Right lobe of liver (tissue), 6 donors: ENCODE measurements around the gene KLHL9. TPM values are rescaled to one million over a fixed set of nuclear protein-coding genes. Genes with fewer than 3 reads are reported as not detected.
"Not testable (repeated sequence)": the region's sequence is repeated elsewhere in the genome, so short reads cannot be mapped to it uniquely, and the experiment has no call there.

Experiments used
- ATAC-seq, 4 donors: fragments of 200-7000 bp; cut with Tn5 transposase; one replicate each; pipeline ENCODE4 v1.9.1; 2020; ENCODE audit warnings: mild to moderate bottlenecking in 4 of 4, moderate library complexity in 4 of 4
- DNase-seq, 3 donors: peaks; one replicate each; pipeline ENCODE4 v3.0.0-alpha.2; 2020
- H3K27ac ChIP-seq, 3 donors: fragments of 200-600 bp; one replicate each; pipeline ENCODE4 v1.8.0; 2022
- H3K27me3 ChIP-seq, 2 donors: fragments of 200-600 bp; one replicate each; pipeline ENCODE4 v1.8.0; 2022
- H3K36me3 ChIP-seq, 4 donors: fragments of 200-600 bp; sonication (generic) in 1 of 4; one replicate each; pipeline versions ENCODE4 v1.5.1 to v1.8.0; 2017 to 2022; ENCODE audit warnings: control low read depth in 1 of 4
- H3K4me1 ChIP-seq, 4 donors: fragments of 200-600 bp; sonication (generic) in 1 of 4; one replicate each; pipeline versions ENCODE4 v1.5.1 to v1.8.0; 2017 to 2022; ENCODE audit warnings: control low read depth in 1 of 4
- H3K4me3 ChIP-seq, 3 donors: fragments of 200-600 bp; one replicate each; pipeline ENCODE4 v1.8.0; 2022
- H3K9me3 ChIP-seq, 4 donors: fragments of 200-600 bp; sonication (generic) in 1 of 4; one replicate each; pipeline versions ENCODE4 v1.5.1 to v1.8.0; 2017 to 2022; ENCODE audit warnings: control low read depth in 1 of 4
- POLR2A ChIP-seq: fragments of 450-650 bp; IDR thresholded peaks from one replicate; pipeline ENCODE4 v1.6.1; 2017; ENCODE audit warnings: antibody characterized with exemption, mild to moderate bottlenecking
- WGBS: methylation state at CpG from one replicate; pipeline ENCODE4 v1.1.6; 2018; ENCODE audit warnings: low coverage, low lambda C conversion rate; ENCODE audit not compliant: insufficient coverage; ENCODE audit errors: missing lambda C conversion rate; 5-methylcytosine and 5-hydroxymethylcytosine counted together
- intact Hi-C, 2 donors: fragments of 100-400 bp; cut with DNase I; formaldehyde crosslinking; loops; one replicate each; pipeline versions ENCODE4 v1.11.2 to v1.14.1; 2022
- long read RNA-seq: library from polyadenylated mRNA; unstranded; transcript quantifications from one replicate; pipeline ENCODE4 v2.0.0, GENCODE V29; 2019
- total RNA-seq, 6 experiments: library from RNA; depleted of rRNA in 2 of 6; stranded (reverse); fragments of >200 nt in 2 of 6; fragmentation: NEBNext Ultra II Directional in 3 of 6; extraction: Animal tissue kit (Norgen Biotek cat#: 25700) in 3 of 6; gene quantifications; one replicate each; pipeline versions ENCODE4 v1.1.0 to v1.2.4, GENCODE V29; 2016 to 2023
- TF ChIP-seq, protein P1 (sequence below), 4 donors: fragments of 200-600 bp in 3 of 4; fragments of 450-650 bp in 1 of 4; IDR thresholded peaks; one replicate each; pipeline versions ENCODE4 v1.5.1 to v1.8.0; 2016 to 2022; ENCODE audit warnings: antibody characterized with exemption in 4 of 4, mild to moderate bottlenecking in 2 of 4
- donor health status: DM: no; HTN: yes; CAD: no.
- donor health status: DM: no; HTN: no; CAD: no.
- donor health status: DM: no; HTN: no; CAD: no.
- donor health status: DM: no; HTN: yes; CAD: no.
- donor health status: DM: no; HTN: yes; CAD: no.

The KLHL9 gene, protein sequence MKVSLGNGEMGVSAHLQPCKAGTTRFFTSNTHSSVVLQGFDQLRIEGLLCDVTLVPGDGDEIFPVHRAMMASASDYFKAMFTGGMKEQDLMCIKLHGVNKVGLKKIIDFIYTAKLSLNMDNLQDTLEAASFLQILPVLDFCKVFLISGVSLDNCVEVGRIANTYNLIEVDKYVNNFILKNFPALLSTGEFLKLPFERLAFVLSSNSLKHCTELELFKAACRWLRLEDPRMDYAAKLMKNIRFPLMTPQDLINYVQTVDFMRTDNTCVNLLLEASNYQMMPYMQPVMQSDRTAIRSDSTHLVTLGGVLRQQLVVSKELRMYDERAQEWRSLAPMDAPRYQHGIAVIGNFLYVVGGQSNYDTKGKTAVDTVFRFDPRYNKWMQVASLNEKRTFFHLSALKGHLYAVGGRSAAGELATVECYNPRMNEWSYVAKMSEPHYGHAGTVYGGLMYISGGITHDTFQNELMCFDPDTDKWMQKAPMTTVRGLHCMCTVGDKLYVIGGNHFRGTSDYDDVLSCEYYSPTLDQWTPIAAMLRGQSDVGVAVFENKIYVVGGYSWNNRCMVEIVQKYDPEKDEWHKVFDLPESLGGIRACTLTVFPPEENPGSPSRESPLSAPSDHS
- total RNA-seq, result 10 to 100 TPM in 2 of 6 experiments, 1 to 10 TPM in 4; 5.9 to 11.7 (median 8.7) TPM
- long read RNA-seq, full-length matches to known transcripts, result 1 of 1 reads
- long read RNA-seq, partial matches to known transcripts, result 0 of 1 reads
- long read RNA-seq, other reads (novel, unspliced or antisense), result 0 of 1 reads

DNA sequence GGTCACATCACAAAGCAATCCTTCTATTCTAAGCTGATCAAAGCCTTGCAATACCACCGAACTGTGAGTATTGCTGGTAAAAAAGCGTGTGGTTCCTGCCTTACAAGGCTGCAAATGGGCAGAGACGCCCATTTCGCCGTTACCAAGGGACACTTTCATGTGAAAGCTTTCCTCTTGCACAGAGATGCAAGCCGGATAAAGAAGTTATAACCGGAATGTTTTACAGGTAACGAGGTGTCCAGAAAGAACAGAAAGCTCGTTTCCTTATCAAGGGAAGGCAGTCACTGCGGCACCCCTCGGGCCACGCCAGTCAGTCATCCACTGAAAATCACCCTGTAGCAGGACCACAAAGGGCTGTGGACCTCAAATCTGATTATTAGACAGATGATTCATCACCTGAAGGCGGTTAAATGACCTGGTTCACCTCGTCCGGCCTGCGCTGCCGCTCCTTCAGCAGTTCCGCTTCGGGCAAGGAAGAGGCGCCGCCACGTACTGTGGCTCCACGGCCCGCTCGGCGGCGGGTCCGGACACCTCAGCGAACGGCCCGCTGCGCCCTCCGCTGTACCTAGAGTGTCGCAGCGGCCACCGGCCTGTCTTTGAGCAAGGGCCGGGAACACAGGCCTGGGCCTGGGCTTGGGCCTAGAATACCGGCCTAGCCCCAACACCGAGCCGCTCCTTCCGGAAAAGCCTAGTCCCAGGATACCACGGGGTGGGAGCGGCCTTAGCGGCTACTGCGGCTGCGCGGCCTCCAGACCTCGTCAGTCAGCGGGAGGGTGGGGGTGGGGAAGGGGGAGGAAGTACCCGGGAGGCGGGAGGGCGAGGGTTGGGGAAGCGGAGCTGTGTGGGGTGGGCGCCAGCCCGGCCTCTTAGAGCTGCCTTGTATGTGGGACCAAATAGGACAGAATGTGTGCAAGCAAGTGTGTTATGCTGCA lies at the start of gene KLHL9:
Gene KLHL9 (minus strand): TSS at position 704 of the 932 bp plus-strand sequence. CDS start 545 bp downstream, at position 159.
- DNase-seq, result peak; percentile 94 to 95 (median 95)
- H3K36me3 ChIP-seq, result no peaks in the 10 kb centered on the region
- peak within 1 kb of the TSS; percentile 91 to 98 (median 97) for H3K27ac ChIP-seq
- ATAC-seq, result peak; percentile 98 to 99 (median 99)
- no peaks in the 10 kb centered on the region for H3K9me3 ChIP-seq
- WGBS, result 0% methylated on average over 14 of the region's 55 CpGs
- intact Hi-C loops, result no loop called here
- no peaks in the 10 kb centered on the region for H3K27me3 ChIP-seq
- H3K4me3 ChIP-seq, result peak within 1 kb of the TSS; percentile 75 to 91 (median 77)
- peaks cover 0 to 34% (median 12%) of the 10 kb centered on the region in 4 donors for H3K4me1 ChIP-seq
- TF ChIP-seq, protein P1, sequence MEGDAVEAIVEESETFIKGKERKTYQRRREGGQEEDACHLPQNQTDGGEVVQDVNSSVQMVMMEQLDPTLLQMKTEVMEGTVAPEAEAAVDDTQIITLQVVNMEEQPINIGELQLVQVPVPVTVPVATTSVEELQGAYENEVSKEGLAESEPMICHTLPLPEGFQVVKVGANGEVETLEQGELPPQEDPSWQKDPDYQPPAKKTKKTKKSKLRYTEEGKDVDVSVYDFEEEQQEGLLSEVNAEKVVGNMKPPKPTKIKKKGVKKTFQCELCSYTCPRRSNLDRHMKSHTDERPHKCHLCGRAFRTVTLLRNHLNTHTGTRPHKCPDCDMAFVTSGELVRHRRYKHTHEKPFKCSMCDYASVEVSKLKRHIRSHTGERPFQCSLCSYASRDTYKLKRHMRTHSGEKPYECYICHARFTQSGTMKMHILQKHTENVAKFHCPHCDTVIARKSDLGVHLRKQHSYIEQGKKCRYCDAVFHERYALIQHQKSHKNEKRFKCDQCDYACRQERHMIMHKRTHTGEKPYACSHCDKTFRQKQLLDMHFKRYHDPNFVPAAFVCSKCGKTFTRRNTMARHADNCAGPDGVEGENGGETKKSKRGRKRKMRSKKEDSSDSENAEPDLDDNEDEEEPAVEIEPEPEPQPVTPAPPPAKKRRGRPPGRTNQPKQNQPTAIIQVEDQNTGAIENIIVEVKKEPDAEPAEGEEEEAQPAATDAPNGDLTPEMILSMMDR (IDR thresholded peaks at IDR 0.05), result no peak
- TF ChIP-seq POLR2A, result peak; percentile 66

DNA sequence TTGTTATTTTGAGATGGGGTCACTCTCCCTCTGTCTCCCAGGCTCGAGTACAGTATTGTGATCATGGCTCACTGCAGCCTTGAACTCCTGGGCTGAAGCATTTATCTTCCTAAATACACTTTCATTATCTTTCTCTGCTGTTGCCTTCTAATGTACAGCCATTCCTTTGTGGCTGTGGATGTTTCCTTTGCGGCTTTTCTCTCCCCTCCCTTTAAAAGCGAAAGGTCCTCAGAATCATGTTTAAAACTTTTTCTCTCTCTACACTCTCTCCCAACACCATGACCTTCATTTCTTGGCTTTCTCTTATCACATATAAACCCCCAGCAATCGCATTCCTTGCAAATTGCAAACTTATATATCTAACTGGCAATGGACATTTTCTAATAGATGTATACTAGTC lies 48.4 kb upstream of the KLHL9 start:
- intact Hi-C loops, result no loop called here
- ATAC-seq (no peak), DNase-seq (no peak)
- peaks cover 0 to 5% of the 10 kb centered on the region in 2 donors for H3K27me3 ChIP-seq
- H3K4me1 ChIP-seq, result no peaks in the 10 kb centered on the region
- H3K9me3 ChIP-seq, result no peaks in the 10 kb centered on the region
- no peak overlapping the region for H3K27ac ChIP-seq
- 31% methylated on average over 4 of the region's 4 CpGs for WGBS
- TF ChIP-seq, protein P1 (IDR thresholded peaks at IDR 0.05), result no peak
- TF ChIP-seq POLR2A, result no peak
- no peaks in the 10 kb centered on the region for H3K36me3 ChIP-seq
- no peak overlapping the region for H3K4me3 ChIP-seq

DNA sequence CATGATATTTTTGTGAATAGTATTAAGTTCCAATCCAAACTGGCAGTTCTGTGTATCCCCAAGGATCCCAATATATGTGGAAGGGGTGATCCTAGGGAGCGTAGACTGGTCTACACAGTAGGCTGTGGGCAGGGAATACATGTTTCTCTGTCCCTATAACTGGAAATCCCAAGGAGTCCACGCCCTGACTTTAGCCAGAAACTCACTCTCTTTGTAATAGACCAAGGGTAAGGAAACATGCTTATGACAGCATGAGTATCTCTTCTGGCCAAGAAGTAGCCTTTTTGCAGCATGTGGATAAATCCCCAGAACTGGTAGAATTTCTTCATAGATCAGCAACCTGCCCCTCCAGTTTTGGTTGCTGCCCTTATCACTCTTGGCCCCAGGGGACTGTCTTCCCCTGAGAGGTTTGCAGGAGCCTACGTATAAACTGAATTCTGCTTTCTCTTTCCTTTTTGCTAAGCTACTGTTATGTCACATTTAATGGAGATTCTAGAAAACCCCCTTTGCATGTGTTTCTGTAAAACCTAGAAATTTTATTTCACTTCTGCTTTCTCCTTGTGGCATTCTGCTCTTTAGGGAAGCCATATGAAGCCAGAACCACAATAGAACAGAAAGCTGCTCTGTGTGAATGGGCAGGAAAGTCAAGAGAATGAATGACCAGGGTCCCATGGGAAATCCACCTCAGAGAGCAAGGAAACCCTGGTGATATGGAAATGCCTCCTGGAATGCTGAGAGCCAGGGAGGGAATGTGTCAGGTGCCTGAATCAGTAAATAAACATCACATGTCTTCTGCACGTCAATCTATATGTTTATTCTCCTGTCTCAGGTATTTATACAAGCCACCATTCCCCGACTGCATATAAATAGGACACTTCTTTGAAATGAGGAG lies 46.5 kb upstream of the KLHL9 start:
- DNase-seq (no peak), ATAC-seq (peak; percentile 33 to 72 (median 47))
- H3K36me3 ChIP-seq, result no peaks in the 10 kb centered on the region
- no peak overlapping the region for H3K27ac ChIP-seq
- no peaks in the 10 kb centered on the region for H3K27me3 ChIP-seq
- TF ChIP-seq POLR2A, result no peak
- TF ChIP-seq, protein P1 (IDR thresholded peaks at IDR 0.05), result no peak
- no peak overlapping the region for H3K4me3 ChIP-seq
- no peaks in the 10 kb centered on the region for H3K4me1 ChIP-seq
- H3K9me3 ChIP-seq, result no peaks in the 10 kb centered on the region
- intact Hi-C loops, result no loop called here
- WGBS, result 39% methylated on average over 5 of the region's 5 CpGs

DNA sequence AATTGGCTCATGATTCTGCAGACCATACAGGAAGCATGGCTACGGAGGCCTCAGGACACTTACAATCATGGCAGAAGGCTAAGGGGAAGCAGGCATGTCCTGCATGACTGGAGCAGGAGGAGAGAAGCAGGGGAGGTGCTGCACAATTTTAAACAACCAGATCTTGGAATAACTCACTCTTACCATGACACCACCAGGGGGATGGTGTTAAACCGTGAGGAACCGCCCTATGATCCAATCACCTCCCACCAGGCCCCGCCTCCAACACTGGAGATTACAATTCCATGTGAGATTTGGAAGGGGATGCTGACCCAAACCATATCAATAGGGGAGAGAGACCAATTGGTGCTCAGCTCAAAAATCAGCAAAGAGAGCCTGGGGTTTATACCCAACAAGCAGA lies 36.3 kb upstream of the KLHL9 start:
- intact Hi-C loops, result not testable (repeated sequence)

More for the DNA sequence above, 36.3 kb upstream of the KLHL9 start:
- H3K9me3 ChIP-seq, H3K27ac ChIP-seq, H3K4me3 ChIP-seq, H3K27me3 ChIP-seq, H3K36me3 ChIP-seq, ATAC-seq, DNase-seq, H3K4me1 ChIP-seq: not testable (repeated sequence)
- 54% methylated on average over 4 of the region's 4 CpGs for WGBS
